Large intestine (tissue), 3 donors: ENCODE results near the gene USP8. TPM values are rescaled to one million over a fixed set of nuclear protein-coding genes. Genes with fewer than 3 reads are reported as not detected.

Source experiments
- DNase-seq, 2 donors: peaks; one replicate each; pipeline versions ENCODE4 v3.0.0 to v3.0.0-alpha.2; 2013
- H3K27ac ChIP-seq: one replicate; pipeline ENCODE4 v1.5.1; 2013; ENCODE audit warnings: low read length
- H3K27me3 ChIP-seq: 2 replicates; pipeline ENCODE4 v1.6.1; 2013; ENCODE audit warnings: low read length; ENCODE audit not compliant: control insufficient read depth, insufficient read depth
- H3K36me3 ChIP-seq: 2 replicates; pipeline ENCODE4 v1.6.1; 2013; ENCODE audit warnings: low read length; ENCODE audit not compliant: control insufficient read depth, insufficient read depth
- H3K4me1 ChIP-seq: one replicate; pipeline ENCODE4 v1.6.1; 2013; ENCODE audit warnings: low read length; ENCODE audit not compliant: control insufficient read depth, insufficient read depth
- H3K4me3 ChIP-seq: one replicate; pipeline ENCODE4 v1.5.1; 2013; ENCODE audit warnings: low read length
- H3K9me3 ChIP-seq: one replicate; pipeline ENCODE4 v1.6.1; 2013; ENCODE audit warnings: mild to moderate bottlenecking, low read depth, low read length, moderate library complexity; ENCODE audit not compliant: control insufficient read depth
- WGBS: methylation state at CpG from one replicate; pipeline ENCODE4 v1.1.5; 2013; ENCODE audit warnings: low lambda C conversion rate; ENCODE audit not compliant: insufficient coverage; 5-methylcytosine and 5-hydroxymethylcytosine counted together
- polyA plus RNA-seq: library from polyadenylated mRNA; unstranded; fragments of 120-200 nt; gene quantifications from one replicate; pipeline ENCODE4 v1.2.1, GENCODE V29; 2013

Gene USP8
- polyA plus RNA-seq, 1 donor = 59.9 TPM

DNA sequence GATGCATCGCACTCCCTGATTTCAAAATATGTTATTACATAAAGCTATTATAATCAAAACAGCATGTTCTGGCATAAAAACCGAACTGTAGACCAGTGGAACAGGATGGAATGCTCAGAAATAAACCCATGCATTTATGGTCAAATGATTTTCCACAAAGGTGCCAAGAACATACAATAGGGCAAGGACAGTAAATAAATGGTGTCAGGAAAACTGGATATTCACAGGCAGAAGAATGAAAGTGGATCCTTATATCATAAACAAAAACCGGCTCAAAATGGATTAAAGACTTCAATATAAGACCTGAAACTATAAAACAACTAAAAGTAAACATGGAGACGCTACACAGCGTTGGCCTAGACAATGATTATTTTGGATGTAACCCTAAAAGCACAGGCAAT is 99.6 kb downstream of the USP8 start:
- 67% methylated on average over 2 of the region's 5 CpGs for WGBS

DNA sequence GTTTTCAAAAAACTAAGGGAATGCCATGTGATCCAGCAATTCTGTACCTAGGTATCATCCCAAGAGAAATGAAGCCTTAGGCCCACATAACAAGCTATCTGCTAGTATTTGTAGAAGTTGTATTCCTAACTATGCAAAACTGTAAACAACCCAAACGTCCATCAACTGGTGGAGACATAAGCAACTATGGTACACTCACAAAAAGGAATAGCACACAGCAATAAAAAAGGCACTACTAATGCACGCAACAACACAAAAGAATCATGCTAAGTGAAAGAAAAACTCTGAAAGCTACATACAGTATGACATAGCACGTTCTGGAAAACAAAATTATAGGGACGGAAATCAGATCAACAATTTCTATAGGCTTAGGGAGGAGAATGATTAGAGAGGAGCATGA is 107.0 kb downstream of the USP8 start:
- H3K36me3 ChIP-seq = no peaks in the 10 kb centered on the region
- DNase-seq = no peak
- no peaks in the 10 kb centered on the region for H3K4me1 ChIP-seq
- no peak overlapping the region for H3K27ac ChIP-seq
- no peak overlapping the region for H3K4me3 ChIP-seq
- no peaks in the 10 kb centered on the region for H3K9me3 ChIP-seq
- no peaks in the 10 kb centered on the region for H3K27me3 ChIP-seq
- no CpG with 5 or more reads among the region's 4 CpGs for WGBS

More for the DNA sequence above, 99.6 kb downstream of the USP8 start:
- no peaks in the 10 kb centered on the region for H3K27me3 ChIP-seq
- no peaks in the 10 kb centered on the region for H3K4me1 ChIP-seq
- no peaks in the 10 kb centered on the region for H3K36me3 ChIP-seq
- no peak overlapping the region for H3K4me3 ChIP-seq
- no peaks in the 10 kb centered on the region for H3K9me3 ChIP-seq
- no peak overlapping the region for H3K27ac ChIP-seq
- DNase-seq = no peak

DNA sequence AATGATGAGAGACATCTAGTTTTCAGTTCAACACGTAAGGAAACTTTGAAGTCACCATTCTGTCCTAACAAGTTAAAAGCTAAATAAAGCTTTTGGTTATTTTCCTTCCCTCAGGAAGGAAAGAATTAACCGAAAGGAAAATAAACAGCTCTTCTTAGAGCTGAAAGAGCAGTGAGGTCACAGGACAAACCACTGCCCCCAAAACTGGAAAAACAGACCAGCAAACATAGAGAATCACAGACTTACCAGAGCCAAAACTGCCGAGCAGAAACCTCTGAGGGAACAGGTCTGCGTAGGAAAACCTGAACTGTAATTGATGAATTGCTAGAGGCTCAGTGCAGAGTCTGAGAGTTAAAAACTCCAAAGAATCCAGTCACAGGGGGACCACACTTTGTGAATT is 107.6 kb downstream of the USP8 start:
- Histone ChIP-seq H3K27ac (no peak overlapping the region), H3K4me3 (no peak overlapping the region), H3K9me3 (no peaks in the 10 kb centered on the region), H3K4me1 (no peaks in the 10 kb centered on the region), H3K27me3 (no peaks in the 10 kb centered on the region), H3K36me3 (no peaks in the 10 kb centered on the region)
- DNase-seq = no peak
- WGBS = 80% methylated on average over 1 of the region's 4 CpGs

DNA sequence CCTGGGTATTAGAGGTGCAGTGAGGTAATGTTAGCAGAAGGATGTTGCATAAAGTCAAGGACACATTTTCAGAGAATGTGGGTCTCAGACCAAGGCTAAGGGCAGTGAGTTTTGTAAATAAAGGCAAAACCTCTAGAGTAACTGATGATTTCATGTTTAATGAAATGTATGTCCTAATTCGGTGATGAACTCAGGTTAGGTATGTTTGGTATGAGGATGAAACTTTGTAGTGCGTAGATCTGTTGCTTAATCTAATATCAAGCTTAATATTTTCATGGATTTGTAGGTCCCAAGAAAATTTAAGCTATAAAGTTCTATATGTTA is 118.6 kb downstream of the USP8 start:
- no peaks in the 10 kb centered on the region for H3K9me3 ChIP-seq
- H3K27me3 ChIP-seq = no peaks in the 10 kb centered on the region
- no peak overlapping the region for H3K27ac ChIP-seq
- no CpG with 5 or more reads among the region's 2 CpGs for WGBS
- H3K36me3 ChIP-seq = no peaks in the 10 kb centered on the region
- H3K4me3 ChIP-seq = no peak overlapping the region
- DNase-seq = no peak
- no peaks in the 10 kb centered on the region for H3K4me1 ChIP-seq

DNA sequence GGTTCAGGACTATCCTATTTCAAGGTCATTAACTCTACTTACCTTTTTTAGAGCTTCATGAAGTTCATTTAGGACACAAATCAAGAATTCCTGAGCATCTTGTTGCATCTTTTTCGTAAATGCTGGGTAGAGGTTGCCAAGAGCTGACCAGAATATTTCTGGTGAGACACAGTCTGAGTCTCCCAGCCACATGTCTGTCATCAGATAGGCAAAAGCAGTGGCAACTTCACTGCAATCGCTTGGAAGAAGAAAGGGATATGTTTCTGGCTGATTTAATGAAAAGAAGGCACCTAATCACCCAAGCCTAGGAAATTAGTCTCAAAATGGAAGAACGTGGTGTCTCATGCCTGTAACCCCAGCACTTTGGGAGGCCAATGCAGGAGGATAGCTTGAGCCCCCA is 119.4 kb downstream of the USP8 start:
- WGBS = 100% methylated on average over 1 of the region's 3 CpGs
- Histone ChIP-seq H3K27ac (no peak overlapping the region), H3K36me3 (no peaks in the 10 kb centered on the region), H3K4me1 (no peaks in the 10 kb centered on the region), H3K9me3 (no peaks in the 10 kb centered on the region), H3K27me3 (no peaks in the 10 kb centered on the region), H3K4me3 (no peak overlapping the region)
- DNase-seq = no peak

DNA sequence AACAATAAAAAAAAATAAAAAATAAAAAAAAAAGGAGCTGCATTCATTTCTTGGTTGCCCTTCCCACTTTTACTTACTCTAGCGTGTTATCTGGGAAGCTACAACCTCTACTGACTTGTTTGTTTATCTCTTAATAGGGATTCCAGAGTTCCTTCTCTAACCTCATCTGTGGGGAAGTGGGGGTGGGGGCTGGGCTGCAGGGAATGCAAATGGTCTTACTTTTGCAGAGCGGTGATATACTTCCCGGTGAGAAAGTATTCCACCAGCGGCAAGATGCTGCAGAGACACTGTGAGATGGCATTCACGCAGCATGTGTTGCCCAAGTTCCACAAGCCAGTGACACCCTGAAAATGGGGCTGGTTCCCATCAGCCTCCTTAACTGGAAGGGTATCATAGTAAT is 120.2 kb downstream of the USP8 start:
- H3K36me3 ChIP-seq = no peaks in the 10 kb centered on the region
- no CpG with 5 or more reads among the region's 5 CpGs for WGBS
- H3K4me1 ChIP-seq = no peaks in the 10 kb centered on the region
- H3K27me3 ChIP-seq = no peaks in the 10 kb centered on the region
- no peak overlapping the region for H3K4me3 ChIP-seq
- DNase-seq = no peak
- H3K27ac ChIP-seq = no peak overlapping the region
- no peaks in the 10 kb centered on the region for H3K9me3 ChIP-seq

DNA sequence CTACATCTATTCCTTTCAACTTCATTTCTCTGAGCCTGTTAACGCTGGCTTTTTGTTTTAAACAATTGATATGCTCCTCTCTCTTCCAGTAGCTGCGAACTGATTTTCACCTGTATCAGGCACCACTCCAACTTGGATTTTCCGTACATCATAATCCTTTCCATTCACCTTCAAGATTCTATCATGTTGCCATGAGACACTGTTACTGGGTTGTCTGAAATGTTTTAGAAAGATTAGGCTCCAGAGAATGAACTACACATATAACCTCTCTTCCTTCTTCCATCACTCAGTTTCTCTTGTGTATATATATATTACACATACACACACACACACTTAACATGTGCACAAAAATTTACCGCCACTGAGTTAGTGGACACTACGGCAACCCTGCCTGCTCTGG is 122.4 kb downstream of the USP8 start, which contains the start of gene USP50:
Gene USP50, minus strand, starts transcription at position 101 of the 400 bp plus-strand sequence. CDS start 141 bp downstream, outside the sequence.
- Histone ChIP-seq H3K9me3 (no peaks in the 10 kb centered on the region), H3K27me3 (no peaks in the 10 kb centered on the region), H3K36me3 (no peaks in the 10 kb centered on the region), H3K4me3 (no peak within 1 kb of the TSS), H3K4me1 (no peaks in the 10 kb centered on the region), H3K27ac (no peak within 1 kb of the TSS)
- 100% methylated on average over 3 of the region's 5 CpGs for WGBS
- DNase-seq = no peak

DNA sequence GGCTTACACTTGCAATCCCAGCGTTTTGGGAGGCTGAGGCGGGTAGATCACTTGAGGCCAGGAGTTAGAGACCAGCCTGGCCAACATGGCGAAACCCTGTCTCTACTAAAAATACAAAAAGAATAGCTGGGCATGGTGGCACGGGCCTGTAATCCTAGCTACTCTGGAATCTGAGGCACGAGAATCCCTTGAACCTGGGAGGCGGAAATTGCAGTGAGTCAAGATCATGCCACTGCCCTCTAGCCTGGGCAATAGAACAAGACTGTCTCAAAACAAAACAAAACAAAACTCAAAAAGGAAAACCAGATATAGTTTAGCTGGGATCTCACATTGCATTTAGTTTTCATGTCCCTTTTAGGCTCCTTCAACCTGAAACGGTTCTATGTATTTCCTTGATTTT is 125.1 kb downstream of the USP8 start:
- Histone ChIP-seq H3K4me3 (no peak overlapping the region), H3K4me1 (no peaks in the 10 kb centered on the region), H3K27ac (no peak overlapping the region), H3K27me3 (no peaks in the 10 kb centered on the region), H3K36me3 (no peaks in the 10 kb centered on the region), H3K9me3 (no peaks in the 10 kb centered on the region)
- no peak for DNase-seq
- 63% methylated on average over 4 of the region's 7 CpGs for WGBS

DNA sequence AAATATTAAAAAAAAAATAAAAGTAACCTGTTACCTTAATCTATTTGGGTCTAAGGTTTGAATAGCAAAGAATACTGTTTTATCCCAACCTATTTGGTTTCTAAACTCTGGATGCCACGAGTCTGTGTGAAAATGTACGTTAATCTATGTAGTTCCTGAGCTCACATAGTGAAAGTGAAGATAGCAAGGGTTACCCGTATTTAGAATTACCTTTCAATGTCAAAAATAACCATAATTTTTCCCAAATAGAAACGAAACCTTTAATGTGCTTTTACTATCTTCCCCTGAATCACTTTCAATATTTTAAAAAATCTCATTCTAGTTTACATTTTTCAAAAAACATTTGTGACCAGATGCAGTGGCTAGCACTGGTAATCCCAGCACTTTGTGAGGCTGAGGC is 128.0 kb downstream of the USP8 start:
- Histone ChIP-seq H3K9me3 (no peaks in the 10 kb centered on the region), H3K4me3 (no peak overlapping the region), H3K4me1 (no peaks in the 10 kb centered on the region), H3K36me3 (no peaks in the 10 kb centered on the region), H3K27me3 (no peaks in the 10 kb centered on the region), H3K27ac (no peak overlapping the region)
- 94% methylated on average over 2 of the region's 4 CpGs for WGBS
- DNase-seq = no peak

DNA sequence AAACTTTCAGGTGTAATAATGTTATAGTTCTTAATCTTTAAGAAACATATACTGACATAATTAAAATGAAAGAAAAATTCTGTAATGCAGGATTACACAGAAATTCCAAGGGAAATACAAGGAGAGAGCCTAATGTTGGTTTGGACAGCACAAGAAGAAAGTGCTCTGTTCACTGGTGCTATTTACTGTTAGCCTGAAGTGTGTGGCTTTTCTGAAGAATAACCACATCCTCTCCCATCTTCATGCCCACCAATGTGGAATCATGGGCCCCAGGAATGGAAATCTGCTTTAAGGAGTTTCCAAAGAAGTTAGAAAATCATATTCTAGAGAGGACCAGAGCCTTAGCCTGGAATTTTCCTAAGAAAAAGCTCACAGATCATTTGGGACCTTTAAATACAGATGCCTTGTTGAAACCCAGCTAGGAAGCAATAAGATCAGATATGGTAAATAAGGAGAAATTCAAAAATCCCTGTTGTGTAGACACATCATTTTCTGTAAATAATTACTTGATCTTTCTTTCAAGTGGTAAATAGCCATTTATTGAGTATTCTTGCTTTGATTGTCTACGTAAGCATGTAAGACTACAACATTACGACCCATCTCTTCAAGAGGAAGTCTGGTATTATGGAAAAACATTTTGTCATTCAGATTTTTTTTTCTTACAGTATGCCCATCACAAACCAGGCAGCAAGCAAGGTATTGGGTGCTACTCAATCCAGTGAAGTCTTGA is 132.6 kb downstream of the USP8 start:
- Histone ChIP-seq H3K9me3 (no peaks in the 10 kb centered on the region), H3K27me3 (no peaks in the 10 kb centered on the region), H3K27ac (no peak overlapping the region), H3K36me3 (peaks cover 14% of the 10 kb centered on the region), H3K4me1 (no peaks in the 10 kb centered on the region), H3K4me3 (no peak overlapping the region)
- WGBS = 100% methylated on average over 1 of the region's 2 CpGs
- DNase-seq = no peak

DNA sequence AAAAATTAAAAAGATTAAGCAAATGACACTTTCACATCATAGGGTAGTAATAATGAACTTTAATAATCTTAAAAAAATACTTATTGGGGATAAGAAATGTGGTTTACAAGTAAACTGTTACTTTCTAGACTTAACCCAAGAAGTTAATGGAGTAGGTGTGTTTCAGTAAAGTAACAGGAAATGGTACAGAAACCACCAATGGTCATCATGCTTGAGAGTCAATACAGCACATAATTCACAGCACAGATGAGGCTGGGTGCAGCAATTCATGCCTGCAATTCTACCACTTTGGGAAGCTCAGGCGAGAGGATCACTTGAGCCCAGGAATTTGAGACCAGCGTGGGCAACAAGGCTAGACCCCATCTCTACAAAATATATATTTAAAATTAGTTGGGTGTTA is 133.8 kb downstream of the USP8 start:
- H3K9me3 ChIP-seq = no peaks in the 10 kb centered on the region
- H3K4me3 ChIP-seq = no peak overlapping the region
- H3K36me3 ChIP-seq = peaks cover 24% of the 10 kb centered on the region
- no CpG with 5 or more reads among the region's 2 CpGs for WGBS
- no peak overlapping the region for H3K27ac ChIP-seq
- no peaks in the 10 kb centered on the region for H3K27me3 ChIP-seq
- DNase-seq = no peak
- no peaks in the 10 kb centered on the region for H3K4me1 ChIP-seq
